Omental fat pad (tissue), 4 donors: ENCODE results near the gene TET1. TPM values are rescaled to one million over a fixed set of nuclear protein-coding genes. Genes with fewer than 3 reads are reported as not detected.
A peak's percentile ranks its signal among the peaks of the same experiment; 100 is the strongest.

Experiments
- ATAC-seq: fragments of 150-250 bp; one replicate; pipeline ENCODE4 v1.9.1; 2016; ENCODE audit warnings: mild to moderate bottlenecking, moderate library complexity; ENCODE audit not compliant: low FRiP score
- DNase-seq: peaks from one replicate; pipeline ENCODE4 v3.0.0-alpha.2; 2019; ENCODE audit warnings: low spot score
- total RNA-seq, 4 donors: library from RNA; depleted of rRNA; stranded (reverse); fragments of >200 nt; gene quantifications; one replicate each; pipeline ENCODE4 v1.1.0, GENCODE V29; 2016
- TF ChIP-seq, protein P1 (sequence below), 3 donors: fragments of 450-650 bp; IDR thresholded peaks; one replicate each; pipeline ENCODE4 v1.5.1; 2016 to 2017; ENCODE audit warnings: antibody characterized with exemption in 3 of 3, mild to moderate bottlenecking in 3 of 3, moderate library complexity in 2 of 3

The TET1 gene
- total RNA-seq, 4 donors from 2014 or later = 3.1 to 7.1 (median 6.2) TPM

GRCh38 chr10:68717435-68717834 lies 157.3 kb downstream of the TET1 start:
- no peak for ATAC-seq
- no peak for DNase-seq
- TF ChIP-seq, protein P1, sequence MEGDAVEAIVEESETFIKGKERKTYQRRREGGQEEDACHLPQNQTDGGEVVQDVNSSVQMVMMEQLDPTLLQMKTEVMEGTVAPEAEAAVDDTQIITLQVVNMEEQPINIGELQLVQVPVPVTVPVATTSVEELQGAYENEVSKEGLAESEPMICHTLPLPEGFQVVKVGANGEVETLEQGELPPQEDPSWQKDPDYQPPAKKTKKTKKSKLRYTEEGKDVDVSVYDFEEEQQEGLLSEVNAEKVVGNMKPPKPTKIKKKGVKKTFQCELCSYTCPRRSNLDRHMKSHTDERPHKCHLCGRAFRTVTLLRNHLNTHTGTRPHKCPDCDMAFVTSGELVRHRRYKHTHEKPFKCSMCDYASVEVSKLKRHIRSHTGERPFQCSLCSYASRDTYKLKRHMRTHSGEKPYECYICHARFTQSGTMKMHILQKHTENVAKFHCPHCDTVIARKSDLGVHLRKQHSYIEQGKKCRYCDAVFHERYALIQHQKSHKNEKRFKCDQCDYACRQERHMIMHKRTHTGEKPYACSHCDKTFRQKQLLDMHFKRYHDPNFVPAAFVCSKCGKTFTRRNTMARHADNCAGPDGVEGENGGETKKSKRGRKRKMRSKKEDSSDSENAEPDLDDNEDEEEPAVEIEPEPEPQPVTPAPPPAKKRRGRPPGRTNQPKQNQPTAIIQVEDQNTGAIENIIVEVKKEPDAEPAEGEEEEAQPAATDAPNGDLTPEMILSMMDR (IDR thresholded peaks at IDR 0.05) = no peak

- DNase-seq = peak; percentile 88
- ATAC-seq = peak; percentile 100
- TF ChIP-seq, protein P1 (IDR thresholded peaks at IDR 0.05) = no peak
These were observed 160.9 kb downstream of the TET1 start, which contains the start of gene CCAR1 for GRCh38 chr10:68720793-68721672. Gene CCAR1 (plus strand): TSS chr10:68721239. CDS start chr10:68722505, 1,266 bp downstream.

DNA sequence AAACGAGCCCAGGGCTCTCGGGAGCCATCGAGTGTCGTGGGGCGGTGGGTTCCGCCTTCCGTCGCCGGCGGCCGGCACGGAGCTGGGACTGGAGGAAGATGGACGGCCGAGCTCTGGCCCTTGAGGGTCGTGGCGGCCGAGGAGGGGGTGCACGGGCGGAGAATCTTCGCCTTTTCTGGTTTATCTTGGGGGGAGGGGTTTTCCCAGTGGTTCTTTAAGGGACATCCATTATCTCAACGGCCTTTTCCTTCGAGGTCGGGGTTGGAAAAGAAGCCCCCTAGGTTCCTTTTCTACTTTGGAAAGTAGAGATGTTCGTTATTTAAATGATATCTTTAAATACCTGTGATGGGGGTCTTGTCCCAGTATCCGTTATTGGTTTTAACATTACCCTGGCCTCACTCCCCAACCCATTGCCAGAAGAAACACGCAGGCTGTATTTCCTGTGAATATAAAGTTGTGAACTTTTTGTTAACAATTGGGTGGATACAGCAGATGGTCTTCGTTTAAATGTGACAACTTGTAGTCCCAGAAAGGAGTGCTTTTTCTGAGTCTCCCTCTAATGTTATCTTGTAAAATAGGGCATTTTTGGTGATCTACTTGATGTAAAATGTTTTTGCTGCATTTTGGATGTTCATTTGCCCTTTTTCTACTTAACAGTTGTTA lies 161.7 kb downstream of the TET1 start:
- TF ChIP-seq, protein P1 (IDR thresholded peaks at IDR 0.05) = no peak
- DNase-seq (no peak), ATAC-seq (no peak)

- ATAC-seq (no peak), DNase-seq (no peak)
- TF ChIP-seq, protein P1 (IDR thresholded peaks at IDR 0.05) = no peak
These were observed 164.9 kb downstream of the TET1 start for GRCh38 chr10:68725016-68725415.

DNA sequence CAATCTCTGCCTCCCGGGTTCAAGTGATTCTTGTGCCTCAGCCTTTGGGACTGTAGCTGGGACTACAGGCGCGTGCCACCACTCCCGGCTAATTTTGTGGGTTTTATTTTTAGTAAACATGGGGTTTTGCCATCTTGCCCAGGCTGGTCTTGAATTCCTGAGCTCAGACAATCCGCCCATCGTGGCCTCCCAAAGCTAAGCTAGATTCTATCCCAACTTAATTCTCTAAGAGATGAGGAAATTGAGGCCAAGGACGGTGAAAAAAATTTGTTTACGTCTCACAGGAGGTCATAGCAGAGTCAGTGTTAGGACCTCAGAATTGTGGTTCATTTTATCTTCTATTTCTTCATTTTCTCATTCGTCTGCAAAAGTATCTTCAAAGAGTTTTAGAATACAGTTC lies 167.0 kb downstream of the TET1 start:
- DNase-seq = no peak
- no peak for ATAC-seq
- TF ChIP-seq, protein P1 (IDR thresholded peaks at IDR 0.05) = no peak

DNA sequence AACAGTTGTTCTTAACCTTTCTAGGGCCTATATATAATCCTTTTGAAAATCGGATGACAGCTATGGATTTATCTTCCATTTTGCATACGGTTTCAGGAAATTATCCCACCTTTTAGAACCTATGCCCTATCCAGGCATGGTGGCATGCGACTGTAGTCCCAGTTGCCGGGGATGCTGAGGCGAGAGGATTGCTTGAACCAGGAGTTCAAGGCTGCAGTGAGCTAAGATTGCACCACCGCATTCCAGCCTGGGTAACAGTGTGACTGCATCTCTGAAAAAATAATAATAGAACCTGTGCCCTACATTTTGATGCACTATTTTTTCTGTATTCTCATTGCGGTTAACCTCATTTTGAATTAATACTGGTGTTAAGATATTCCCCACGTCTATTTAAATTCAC lies 172.5 kb downstream of the TET1 start:
- TF ChIP-seq, protein P1 (IDR thresholded peaks at IDR 0.05) = no peak
- DNase-seq (no peak), ATAC-seq (no peak)
